CD4-positive, CD25-positive, alpha-beta regulatory T cell (primary cell): ENCODE measurements around the gene LPAR1. TPM values are rescaled to one million over a fixed set of nuclear protein-coding genes. Genes with fewer than 3 reads are reported as not detected.

Experiments
- ATAC-seq, 2 donors: fragments of 150-1000 bp; cut with Tn5 transposase; one replicate each; pipeline ENCODE4 v1.10.0; 2021; ENCODE audit warnings: low read depth in 2 of 2, moderate number of reproducible peaks in 2 of 2, moderate library complexity in 1 of 2
- DNase-seq, 3 donors: peaks; one replicate each; pipeline versions ENCODE4 v3.0.0 to v3.0.0-alpha.2; 2012 to 2022; ENCODE audit warnings: mixed read lengths in 1 of 3
- H3K27ac ChIP-seq: one replicate; pipeline ENCODE4 v1.7.0; 2013; ENCODE audit warnings: mild to moderate bottlenecking, low read length; ENCODE audit not compliant: insufficient read depth, poor library complexity, severe bottlenecking
- H3K27me3 ChIP-seq: one replicate; pipeline ENCODE4 v1.7.0; 2013; ENCODE audit warnings: low read length; ENCODE audit not compliant: control insufficient read depth, insufficient read depth
- H3K36me3 ChIP-seq: one replicate; pipeline ENCODE4 v1.7.0; 2013; ENCODE audit warnings: mild to moderate bottlenecking, low read length, moderate library complexity; ENCODE audit not compliant: control insufficient read depth, insufficient read depth
- H3K4me1 ChIP-seq: 2 replicates; pipeline ENCODE4 v1.7.0; 2013; ENCODE audit warnings: mild to moderate bottlenecking, low read length; ENCODE audit not compliant: insufficient read depth, control insufficient read depth, poor library complexity, severe bottlenecking
- H3K4me3 ChIP-seq: one replicate; pipeline ENCODE4 v1.7.0; 2013; ENCODE audit warnings: low read depth, mild to moderate bottlenecking, low read length, moderate library complexity
- H3K9me3 ChIP-seq, 2 experiments: 1 replicate in 1 of 2; 2 replicates in 1 of 2; pipeline ENCODE4 v1.7.0; 2013; ENCODE audit warnings: low read length in 2 of 2, mild to moderate bottlenecking in 1 of 2, moderate library complexity in 1 of 2; ENCODE audit not compliant: control insufficient read depth in 2 of 2
- H3K27ac Mint-ChIP-seq, 3 donors: one replicate each; pipeline ENCODE4 v1.8.0; 2020 to 2022; ENCODE audit warnings: mild to moderate bottlenecking in 3 of 3, mixed read lengths in 3 of 3, moderate library complexity in 2 of 3
- H3K27me3 Mint-ChIP-seq: one replicate; pipeline ENCODE4 v1.8.0; 2022; ENCODE audit warnings: mild to moderate bottlenecking, mixed read lengths
- H3K36me3 Mint-ChIP-seq: one replicate; pipeline ENCODE4 v1.8.0; 2020; ENCODE audit warnings: mixed read lengths
- H3K4me1 Mint-ChIP-seq, 4 donors: one replicate each; pipeline ENCODE4 v1.8.0; 2020 to 2022; ENCODE audit warnings: mixed read lengths in 4 of 4, mild to moderate bottlenecking in 1 of 4
- H3K4me3 Mint-ChIP-seq, 4 donors: one replicate each; pipeline ENCODE4 v1.8.0; 2020 to 2022; ENCODE audit warnings: mild to moderate bottlenecking in 4 of 4, mixed read lengths in 4 of 4, moderate library complexity in 3 of 4
- H3K9me3 Mint-ChIP-seq, 7 donors: one replicate each; pipeline ENCODE4 v1.8.0; 2020 to 2022; ENCODE audit warnings: mixed read lengths in 7 of 7, mild to moderate bottlenecking in 3 of 7, moderate library complexity in 2 of 7
- polyA plus RNA-seq, 4 donors: library from polyadenylated mRNA; unstranded; fragments of 300-500 nt; fragmentation: Illumina TruSeq; gene quantifications; one replicate each; pipeline ENCODE4 v1.2.3, GENCODE V29; 2021
- total RNA-seq: library from RNA; stranded (reverse); gene quantifications from one replicate; pipeline ENCODE4 v1.2.3, GENCODE V29; 2022

Gene LPAR1
- total and polyA plus RNA-seq, 5 donors from 2014 or later = not detected

GRCh38 chr9:111036946-111037345 is 1.3 kb downstream of the LPAR1 start:
- Histone ChIP-seq H3K9me3 (no peaks in the 10 kb centered on the region), H3K4me3 (no peak overlapping the region), H3K27ac (no peak overlapping the region), H3K27me3 (peaks cover 4% of the 10 kb centered on the region), H3K4me1 (no peaks in the 10 kb centered on the region), H3K36me3 (no peaks in the 10 kb centered on the region)
- Mint-ChIP-seq H3K36me3 (no peaks in the 10 kb centered on the region), H3K27me3 (peaks cover 33% of the 10 kb centered on the region), H3K9me3 (peaks cover 0 to 8% (median 0%) of the 10 kb centered on the region in 7 donors), H3K27ac (no peak overlapping the region), H3K4me3 (peak overlapping the region in 1 of 4 donors; percentile 22), H3K4me1 (peaks cover 4 to 10% (median 5%) of the 10 kb centered on the region in 4 donors)
- ATAC-seq (no peak), DNase-seq (no peak)

DNA sequence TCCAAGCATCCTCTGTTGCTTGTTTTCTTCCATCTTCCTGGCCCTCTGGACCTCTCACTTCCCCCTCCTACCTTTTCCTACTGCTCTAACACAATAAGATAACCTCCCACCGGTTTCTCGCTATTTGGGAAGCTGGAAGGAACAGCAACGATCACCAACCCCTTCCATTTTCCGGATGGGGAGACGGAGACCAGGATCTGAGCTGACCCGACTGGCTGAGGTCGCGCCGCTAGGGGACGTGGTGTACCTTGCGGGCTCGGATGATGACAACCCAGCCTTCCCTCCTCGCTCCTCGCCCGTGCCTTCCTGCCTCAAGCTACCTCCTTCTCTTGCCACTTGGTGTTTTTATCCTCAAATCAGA is 1.9 kb downstream of the LPAR1 start:
- Mint-ChIP-seq H3K4me3 (no peak overlapping the region), H3K36me3 (no peaks in the 10 kb centered on the region), H3K9me3 (peaks cover 0 to 8% (median 0%) of the 10 kb centered on the region in 7 donors), H3K27me3 (peaks cover 27% of the 10 kb centered on the region), H3K4me1 (peaks cover 4 to 10% (median 5%) of the 10 kb centered on the region in 4 donors), H3K27ac (no peak overlapping the region)
- H3K4me1 ChIP-seq = no peaks in the 10 kb centered on the region
- ATAC-seq (no peak), DNase-seq (no peak)
- H3K4me3 ChIP-seq = no peak overlapping the region
- no peaks in the 10 kb centered on the region for H3K9me3 ChIP-seq
- no peaks in the 10 kb centered on the region for H3K36me3 ChIP-seq
- H3K27ac ChIP-seq = no peak overlapping the region
- H3K27me3 ChIP-seq = peaks cover 4% of the 10 kb centered on the region

GRCh38 chr9:111035543-111036428 is 2.5 kb downstream of the LPAR1 start:
- Mint-ChIP-seq H3K4me1 (peaks cover 4 to 10% (median 5%) of the 10 kb centered on the region in 4 donors), H3K27ac (no peak overlapping the region), H3K9me3 (peaks cover 0 to 8% (median 0%) of the 10 kb centered on the region in 7 donors), H3K36me3 (no peaks in the 10 kb centered on the region), H3K4me3 (no peak overlapping the region), H3K27me3 (peaks cover 27% of the 10 kb centered on the region)
- DNase-seq (no peak), ATAC-seq (no peak)
- no peak overlapping the region for H3K27ac ChIP-seq
- no peaks in the 10 kb centered on the region for H3K9me3 ChIP-seq
- H3K4me1 ChIP-seq = no peaks in the 10 kb centered on the region
- H3K4me3 ChIP-seq = no peak overlapping the region
- peaks cover 4% of the 10 kb centered on the region for H3K27me3 ChIP-seq
- H3K36me3 ChIP-seq = no peaks in the 10 kb centered on the region

GRCh38 chr9:111034898-111035539 is 3.3 kb downstream of the LPAR1 start:
- peaks cover 0 to 8% (median 1%) of the 10 kb centered on the region in 7 donors for H3K9me3 Mint-ChIP-seq
- no peak overlapping the region for H3K27ac Mint-ChIP-seq
- H3K4me3 Mint-ChIP-seq = no peak overlapping the region
- Histone ChIP-seq H3K4me1 (no peaks in the 10 kb centered on the region), H3K27ac (no peak overlapping the region), H3K27me3 (peaks cover 4% of the 10 kb centered on the region), H3K36me3 (no peaks in the 10 kb centered on the region), H3K4me3 (no peak overlapping the region), H3K9me3 (no peaks in the 10 kb centered on the region)
- ATAC-seq = no peak
- peaks cover 22% of the 10 kb centered on the region for H3K27me3 Mint-ChIP-seq
- H3K4me1 Mint-ChIP-seq = peaks cover 4 to 10% (median 5%) of the 10 kb centered on the region in 4 donors
- H3K36me3 Mint-ChIP-seq = no peaks in the 10 kb centered on the region
- DNase-seq = no peak

DNA sequence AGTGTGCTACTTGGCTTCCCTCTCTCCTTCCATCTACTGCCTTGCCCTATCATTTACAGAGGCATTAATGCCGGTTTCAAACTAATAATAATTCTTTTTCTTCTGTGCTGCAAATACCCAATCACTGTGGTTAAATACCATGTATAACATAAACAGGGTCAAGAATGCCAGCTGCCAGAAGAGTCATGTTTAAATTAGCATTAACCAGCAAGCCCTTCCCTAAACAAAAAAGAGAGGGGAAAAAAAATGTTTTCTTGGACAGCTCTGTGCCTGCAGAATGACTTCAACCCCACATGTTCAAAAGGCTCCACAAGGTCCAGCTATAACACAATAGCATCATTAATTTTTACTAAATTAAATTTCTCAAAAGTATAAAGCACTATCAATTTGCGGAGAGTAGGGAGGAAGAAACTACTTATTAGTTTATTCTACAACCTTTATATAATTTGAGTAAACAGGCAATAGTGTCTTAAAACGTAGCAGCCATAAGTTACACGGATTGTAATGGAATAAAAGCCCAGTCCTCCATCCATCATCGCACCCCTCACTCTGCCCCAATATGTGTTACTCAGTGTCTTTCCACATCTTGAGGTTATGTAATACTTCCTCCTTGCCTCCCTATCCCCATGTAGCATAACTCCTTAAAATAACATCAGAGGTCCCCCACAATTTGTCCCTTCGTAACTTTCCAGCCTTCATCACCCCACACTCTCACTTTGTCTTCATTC is 3.9 kb downstream of the LPAR1 start:
- Mint-ChIP-seq H3K27ac (no peak overlapping the region), H3K27me3 (peaks cover 20% of the 10 kb centered on the region)
- ATAC-seq = no peak

DNA sequence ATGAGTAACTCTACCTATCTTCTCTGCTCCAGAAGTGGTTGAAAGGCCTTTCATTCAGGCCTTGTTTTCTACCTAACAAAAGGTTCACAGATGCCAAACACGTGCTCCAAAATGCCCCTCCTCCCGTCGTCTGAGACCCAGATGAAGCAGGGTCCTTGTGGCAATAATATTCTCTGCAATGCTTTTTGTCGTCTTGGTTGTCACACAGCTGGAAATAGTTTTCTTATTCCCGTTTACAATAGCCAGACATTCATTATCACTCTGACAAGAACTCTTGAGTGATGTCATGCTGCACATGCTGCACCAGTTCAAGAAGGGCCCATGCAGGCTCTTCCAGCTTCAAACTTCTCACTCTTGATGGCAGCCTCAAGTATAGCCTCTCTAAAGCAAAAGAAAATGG is 7.8 kb downstream of the LPAR1 start:
- no peak for DNase-seq
- H3K36me3 Mint-ChIP-seq = no peaks in the 10 kb centered on the region
- no peaks in the 10 kb centered on the region for H3K27me3 Mint-ChIP-seq
- Histone ChIP-seq H3K36me3 (no peaks in the 10 kb centered on the region), H3K9me3 (no peaks in the 10 kb centered on the region), H3K27me3 (no peaks in the 10 kb centered on the region), H3K4me3 (no peak overlapping the region), H3K27ac (no peak overlapping the region), H3K4me1 (no peaks in the 10 kb centered on the region)
- peaks cover 0 to 5% (median 2%) of the 10 kb centered on the region in 7 donors for H3K9me3 Mint-ChIP-seq
- H3K4me1 Mint-ChIP-seq = no peaks in the 10 kb centered on the region
- no peak overlapping the region for H3K27ac Mint-ChIP-seq
- ATAC-seq = no peak
- H3K4me3 Mint-ChIP-seq = no peak overlapping the region

More for the DNA sequence above, 3.9 kb downstream of the LPAR1 start:
- Mint-ChIP-seq H3K4me1 (peaks cover 4 to 10% (median 5%) of the 10 kb centered on the region in 4 donors), H3K9me3 (peaks cover 0 to 8% (median 2%) of the 10 kb centered on the region in 7 donors), H3K4me3 (no peak overlapping the region), H3K36me3 (no peaks in the 10 kb centered on the region)
- H3K4me1 ChIP-seq = no peaks in the 10 kb centered on the region
- H3K4me3 ChIP-seq = no peak overlapping the region
- peaks cover 4% of the 10 kb centered on the region for H3K27me3 ChIP-seq
- no peaks in the 10 kb centered on the region for H3K9me3 ChIP-seq
- H3K27ac ChIP-seq = no peak overlapping the region
- DNase-seq = no peak
- no peaks in the 10 kb centered on the region for H3K36me3 ChIP-seq

- no peaks in the 10 kb centered on the region for H3K4me1 ChIP-seq
- no peak overlapping the region for H3K4me3 ChIP-seq
- no peaks in the 10 kb centered on the region for H3K27me3 ChIP-seq
- peaks cover 0 to 5% (median 2%) of the 10 kb centered on the region in 7 donors for H3K9me3 Mint-ChIP-seq
- H3K27me3 Mint-ChIP-seq = no peaks in the 10 kb centered on the region
- DNase-seq = no peak
- H3K27ac ChIP-seq = no peak overlapping the region
- no peaks in the 10 kb centered on the region for H3K4me1 Mint-ChIP-seq
- H3K27ac Mint-ChIP-seq = no peak overlapping the region
- H3K36me3 ChIP-seq = no peaks in the 10 kb centered on the region
- H3K36me3 Mint-ChIP-seq = no peaks in the 10 kb centered on the region
- ATAC-seq = no peak
- H3K9me3 ChIP-seq = no peaks in the 10 kb centered on the region
- H3K4me3 Mint-ChIP-seq = no peak overlapping the region
These were observed 9.0 kb downstream of the LPAR1 start for GRCh38 chr9:111029260-111029659.
